IPS DF 4.7 (cell line): ENCODE measurements around the gene CTSZ.
"Not testable (repeated sequence)": the region's sequence is repeated elsewhere in the genome, so short reads cannot be mapped to it uniquely, and the experiment has no call there.

ENCODE experiments used
- DNase-seq: peaks from one replicate; pipeline ENCODE4 v3.0.0-alpha.2; 2013; ENCODE audit warnings: low spot score; ENCODE audit errors: extremely low read depth

CTSZ gene

GRCh38 chr20:58982406-58983114 is 24.5 kb downstream of the CTSZ start:
- DNase-seq: no peak

GRCh38 chr20:58981628-58982364 is 25.3 kb downstream of the CTSZ start:
- DNase-seq: no peak

- peak; percentile 25 for DNase-seq
These were observed 26.1 kb downstream of the CTSZ start, which contains the start of gene NELFCD for GRCh38 chr20:58980711-58981627. Gene NELFCD (plus strand): TSS chr20:58981256. CDS start chr20:58981310, 54 bp downstream.

- DNase-seq: no peak
These were observed 28.5 kb downstream of the CTSZ start for GRCh38 chr20:58978351-58979190.

- DNase-seq: no peak
These were observed 30.9 kb downstream of the CTSZ start for GRCh38 chr20:58976061-58976730.

GRCh38 chr20:58975353-58975752 is 31.7 kb downstream of the CTSZ start:
- no peak for DNase-seq

- DNase-seq: no peak
These were observed 33.2 kb downstream of the CTSZ start for GRCh38 chr20:58973866-58974265.

- no peak for DNase-seq
These were observed 33.9 kb downstream of the CTSZ start for GRCh38 chr20:58973179-58973578.

GRCh38 chr20:58971429-58971828 is 35.6 kb downstream of the CTSZ start:
- DNase-seq: no peak

GRCh38 chr20:58970146-58970545 is 36.9 kb downstream of the CTSZ start:
- no peak for DNase-seq

GRCh38 chr20:58969439-58969838 is 37.6 kb downstream of the CTSZ start:
- DNase-seq: no peak

- DNase-seq: no peak
These were observed 39.2 kb downstream of the CTSZ start for GRCh38 chr20:58967652-58968429.

GRCh38 chr20:58965270-58966064 is 41.6 kb downstream of the CTSZ start:
- no peak for DNase-seq

- not testable (repeated sequence) for DNase-seq
These were observed 43.1 kb downstream of the CTSZ start for GRCh38 chr20:58963922-58964321.

GRCh38 chr20:58963060-58963584 is 43.9 kb downstream of the CTSZ start:
- DNase-seq: no peak

GRCh38 chr20:58959652-58960051 is 47.4 kb downstream of the CTSZ start:
- DNase-seq: no peak

- no peak for DNase-seq
These were observed 51.0 kb downstream of the CTSZ start for GRCh38 chr20:58956078-58956477.

GRCh38 chr20:58953050-58953449 is 54.0 kb downstream of the CTSZ start:
- DNase-seq: no peak
